Measurements from ENCODE around the gene TMEM141.

GRCh38 chr9:136745389-136746154 is 45.6 kb upstream of the TMEM141 start:
- TF ChIP-seq, protein P1, sequence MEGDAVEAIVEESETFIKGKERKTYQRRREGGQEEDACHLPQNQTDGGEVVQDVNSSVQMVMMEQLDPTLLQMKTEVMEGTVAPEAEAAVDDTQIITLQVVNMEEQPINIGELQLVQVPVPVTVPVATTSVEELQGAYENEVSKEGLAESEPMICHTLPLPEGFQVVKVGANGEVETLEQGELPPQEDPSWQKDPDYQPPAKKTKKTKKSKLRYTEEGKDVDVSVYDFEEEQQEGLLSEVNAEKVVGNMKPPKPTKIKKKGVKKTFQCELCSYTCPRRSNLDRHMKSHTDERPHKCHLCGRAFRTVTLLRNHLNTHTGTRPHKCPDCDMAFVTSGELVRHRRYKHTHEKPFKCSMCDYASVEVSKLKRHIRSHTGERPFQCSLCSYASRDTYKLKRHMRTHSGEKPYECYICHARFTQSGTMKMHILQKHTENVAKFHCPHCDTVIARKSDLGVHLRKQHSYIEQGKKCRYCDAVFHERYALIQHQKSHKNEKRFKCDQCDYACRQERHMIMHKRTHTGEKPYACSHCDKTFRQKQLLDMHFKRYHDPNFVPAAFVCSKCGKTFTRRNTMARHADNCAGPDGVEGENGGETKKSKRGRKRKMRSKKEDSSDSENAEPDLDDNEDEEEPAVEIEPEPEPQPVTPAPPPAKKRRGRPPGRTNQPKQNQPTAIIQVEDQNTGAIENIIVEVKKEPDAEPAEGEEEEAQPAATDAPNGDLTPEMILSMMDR (conservative IDR thresholded peaks at IDR 0.05; ENCODE audit: low read length) = no peak
- no peak for TF ChIP-seq EZH2phosphoT487 (IDR thresholded peaks at IDR 0.05; ENCODE audit: borderline replicate concordance)
